ENCODE data around the gene RPL13A.

DNA sequence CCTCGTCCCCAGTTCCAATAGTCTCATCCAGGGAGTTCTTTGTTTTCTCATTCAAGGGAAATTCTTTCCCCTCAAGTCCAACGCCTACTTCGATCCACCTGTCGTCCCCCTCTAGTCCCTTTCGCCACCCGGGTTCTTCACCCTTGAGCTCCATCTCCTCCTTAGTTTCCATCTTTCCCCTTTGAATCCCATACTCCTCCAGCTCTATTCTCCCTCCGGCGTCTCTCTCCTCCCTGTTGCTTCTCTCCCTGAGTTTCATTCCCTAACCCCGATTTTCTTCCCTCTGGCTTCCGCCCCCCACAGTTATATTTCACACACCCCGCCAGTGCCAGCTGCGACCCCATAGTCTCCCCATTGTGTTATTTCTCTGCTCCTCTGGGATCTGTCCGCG, 45.5 kb upstream of the RPL13A start:
- TF ChIP-seq, protein P1, sequence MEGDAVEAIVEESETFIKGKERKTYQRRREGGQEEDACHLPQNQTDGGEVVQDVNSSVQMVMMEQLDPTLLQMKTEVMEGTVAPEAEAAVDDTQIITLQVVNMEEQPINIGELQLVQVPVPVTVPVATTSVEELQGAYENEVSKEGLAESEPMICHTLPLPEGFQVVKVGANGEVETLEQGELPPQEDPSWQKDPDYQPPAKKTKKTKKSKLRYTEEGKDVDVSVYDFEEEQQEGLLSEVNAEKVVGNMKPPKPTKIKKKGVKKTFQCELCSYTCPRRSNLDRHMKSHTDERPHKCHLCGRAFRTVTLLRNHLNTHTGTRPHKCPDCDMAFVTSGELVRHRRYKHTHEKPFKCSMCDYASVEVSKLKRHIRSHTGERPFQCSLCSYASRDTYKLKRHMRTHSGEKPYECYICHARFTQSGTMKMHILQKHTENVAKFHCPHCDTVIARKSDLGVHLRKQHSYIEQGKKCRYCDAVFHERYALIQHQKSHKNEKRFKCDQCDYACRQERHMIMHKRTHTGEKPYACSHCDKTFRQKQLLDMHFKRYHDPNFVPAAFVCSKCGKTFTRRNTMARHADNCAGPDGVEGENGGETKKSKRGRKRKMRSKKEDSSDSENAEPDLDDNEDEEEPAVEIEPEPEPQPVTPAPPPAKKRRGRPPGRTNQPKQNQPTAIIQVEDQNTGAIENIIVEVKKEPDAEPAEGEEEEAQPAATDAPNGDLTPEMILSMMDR (conservative IDR thresholded peaks at IDR 0.05; ENCODE audit: low read length): no peak
- no peak for TF ChIP-seq EZH2phosphoT487 (IDR thresholded peaks at IDR 0.05; ENCODE audit: borderline replicate concordance)
